Measurements from ENCODE around the gene SCAANT1. TPM values are rescaled to one million over a fixed set of nuclear protein-coding genes. Genes with fewer than 3 reads are reported as not detected.

The SCAANT1 gene
- total RNA-seq, 1 donor from 2014 or later: not detected

GRCh38 chr3:63864965-63865327, 47.2 kb downstream of the SCAANT1 start:
- peaks cover 22% of the 10 kb centered on the region for H3K4me1 Mint-ChIP-seq (ENCODE audit: unreplicated experiment)

GRCh38 chr3:63864008-63864964, 47.9 kb downstream of the SCAANT1 start:
- peak overlapping the region; percentile 75 for H3K4me3 Mint-ChIP-seq (ENCODE audit: unreplicated experiment)
- no peaks in the 10 kb centered on the region for H3K9me3 Mint-ChIP-seq (ENCODE audit: unreplicated experiment)
- peaks cover 2% of the 10 kb centered on the region for H3K36me3 Mint-ChIP-seq (ENCODE audit: unreplicated experiment)
- H3K4me1 Mint-ChIP-seq (ENCODE audit: unreplicated experiment): peaks cover 22% of the 10 kb centered on the region
- TF ChIP-seq CTCF (IDR thresholded peaks at IDR 0.05): no peak
- no peaks in the 10 kb centered on the region for H3K27me3 Mint-ChIP-seq (ENCODE audit: unreplicated experiment)
- H3K27ac Mint-ChIP-seq (ENCODE audit: unreplicated experiment): peak overlapping the region; percentile 83
- no peak for DNase-seq (ENCODE audit: extremely low spot score, unreplicated experiment)

More at GRCh38 chr3:63864965-63865327, 47.2 kb downstream of the SCAANT1 start:
- Mint-ChIP-seq H3K36me3 (ENCODE audit: unreplicated experiment) (peaks cover 2% of the 10 kb centered on the region), H3K27me3 (ENCODE audit: unreplicated experiment) (no peaks in the 10 kb centered on the region), H3K9me3 (ENCODE audit: unreplicated experiment) (no peaks in the 10 kb centered on the region), H3K27ac (ENCODE audit: unreplicated experiment) (peak overlapping the region; percentile 83), H3K4me3 (ENCODE audit: unreplicated experiment) (peak overlapping the region; percentile 75)
- no peak for DNase-seq (ENCODE audit: extremely low spot score, unreplicated experiment)
- no peak for TF ChIP-seq CTCF (IDR thresholded peaks at IDR 0.05)

DNA sequence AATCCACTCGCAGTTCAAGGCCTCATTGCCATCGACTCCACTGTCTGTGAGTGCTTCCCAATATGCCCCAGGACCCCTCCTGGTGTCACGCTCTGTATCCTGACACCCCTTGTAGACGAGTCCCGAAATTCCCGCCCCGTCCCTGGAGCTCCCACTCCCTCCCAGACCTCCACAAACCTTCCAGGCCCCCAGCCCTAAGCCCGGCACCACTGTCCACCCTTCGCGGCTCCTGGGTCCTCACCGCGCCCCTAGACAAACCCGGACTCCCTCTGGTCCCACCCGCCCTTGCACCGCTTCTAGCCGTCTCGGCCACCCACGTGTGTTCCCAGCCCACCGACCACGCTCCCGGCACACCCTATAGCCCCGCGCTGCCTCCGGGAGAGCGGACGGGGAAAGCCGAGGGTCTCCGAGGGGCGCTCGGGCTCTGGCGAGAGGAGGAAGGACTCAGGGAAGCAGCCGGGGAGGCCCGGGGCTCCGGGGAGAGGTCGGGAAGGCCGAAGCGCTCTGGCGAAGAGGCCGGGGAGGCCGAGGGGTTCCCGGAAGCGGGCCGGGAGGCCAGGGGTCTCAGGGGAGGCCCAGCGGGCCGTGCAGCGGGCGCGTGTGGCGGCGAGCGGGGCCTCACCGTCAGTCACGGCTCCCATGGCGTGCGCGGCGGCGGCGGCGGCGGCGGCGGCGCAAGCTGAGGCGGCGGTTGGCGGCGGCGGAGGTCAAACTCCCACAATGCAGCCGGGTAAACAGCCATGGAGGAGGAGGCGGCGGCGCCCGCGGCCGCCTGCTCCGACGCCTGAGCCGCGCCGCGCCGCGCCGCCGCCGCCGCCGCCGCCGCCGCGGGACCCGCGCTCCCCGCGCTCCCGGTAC, 48.8 kb downstream of the SCAANT1 start, which contains the start of the genes ATXN7 and THOC7:
Gene ATXN7 (plus strand): TSS at position 718 of the 858 bp plus-strand sequence. CDS start 48,732 bp downstream, outside the sequence.
Gene THOC7 (minus strand): TSS at position 656 of the 858 bp plus-strand sequence. CDS start 15 bp downstream, at position 641.
- Mint-ChIP-seq H3K27ac (ENCODE audit: unreplicated experiment) (peak within 1 kb of the TSS; percentile 85), H3K9me3 (ENCODE audit: unreplicated experiment) (no peaks in the 10 kb centered on the region), H3K36me3 (ENCODE audit: unreplicated experiment) (peaks cover 2% of the 10 kb centered on the region), H3K4me3 (ENCODE audit: unreplicated experiment) (peak within 1 kb of the TSS; percentile 90), H3K27me3 (ENCODE audit: unreplicated experiment) (no peaks in the 10 kb centered on the region), H3K4me1 (ENCODE audit: unreplicated experiment) (peaks cover 22% of the 10 kb centered on the region)
- TF ChIP-seq CTCF (IDR thresholded peaks at IDR 0.05): no peak
- peak; percentile 87 for DNase-seq (ENCODE audit: extremely low spot score, unreplicated experiment)

DNA sequence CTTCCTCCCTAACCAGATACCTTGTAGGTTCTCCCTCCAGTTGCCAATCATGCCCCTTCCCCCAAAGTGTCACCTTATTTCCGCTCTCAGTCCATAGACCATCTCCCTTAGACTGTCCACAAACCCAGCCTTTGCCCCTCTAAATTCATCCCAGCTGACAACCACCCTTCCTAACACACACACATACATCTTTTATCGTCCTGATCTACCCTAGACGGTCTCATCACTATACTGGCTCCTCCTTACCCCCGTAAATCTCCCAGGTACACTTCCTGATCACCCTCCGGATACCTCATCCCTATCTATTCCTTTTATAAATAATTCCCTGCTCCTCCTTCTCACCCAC, 49.4 kb downstream of the SCAANT1 start:
- Mint-ChIP-seq H3K36me3 (ENCODE audit: unreplicated experiment) (peaks cover 2% of the 10 kb centered on the region), H3K4me1 (ENCODE audit: unreplicated experiment) (peaks cover 24% of the 10 kb centered on the region), H3K27me3 (ENCODE audit: unreplicated experiment) (no peaks in the 10 kb centered on the region), H3K9me3 (ENCODE audit: unreplicated experiment) (no peaks in the 10 kb centered on the region), H3K4me3 (ENCODE audit: unreplicated experiment) (peak overlapping the region; percentile 90), H3K27ac (ENCODE audit: unreplicated experiment) (peak overlapping the region; percentile 85)
- no peak for DNase-seq (ENCODE audit: extremely low spot score, unreplicated experiment)
- no peak for TF ChIP-seq CTCF (IDR thresholded peaks at IDR 0.05)

Other genes starting within 250 kb of the SCAANT1 start
- gene C3orf49, start 93.1 kb downstream of the SCAANT1 start, total RNA-seq: not detected in 2 replicates
- 55.0 and 59.4 TPM in 2 replicates for gene THOC7, start 48.6 kb downstream of the SCAANT1 start, total RNA-seq
- 18.9 and 22.7 TPM in 2 replicates for gene ATXN7, start 48.5 kb downstream of the SCAANT1 start, total RNA-seq
- gene PSMD6, start 111.1 kb upstream of the SCAANT1 start, total RNA-seq: 72.6 and 72.9 TPM in 2 replicates

Data from osteocyte (in vitro differentiated cells).